Astrocyte of the hippocampus (primary cell): ENCODE measurements around the gene USP24.
"Not testable (repeated sequence)": the region's sequence is repeated elsewhere in the genome, so short reads cannot be mapped to it uniquely, and the experiment has no call there.

Source experiments
- DNase-seq: peaks from one replicate; pipeline ENCODE4 v3.0.0; 2011; ENCODE audit warnings: low read depth, low spot score

Gene USP24

GRCh38 chr1:55199735-55200134 lies 15.4 kb downstream of the USP24 start:
- DNase-seq = not testable (repeated sequence)

- DNase-seq = no peak
Measured at GRCh38 chr1:55198044-55198443, 17.1 kb downstream of the USP24 start.

GRCh38 chr1:55197099-55197498 lies 18.1 kb downstream of the USP24 start:
- DNase-seq = no peak

GRCh38 chr1:55196433-55197035 lies 18.6 kb downstream of the USP24 start:
- DNase-seq = no peak

- DNase-seq = no peak
Measured at GRCh38 chr1:55195521-55196233, 19.5 kb downstream of the USP24 start.

- DNase-seq = no peak
Measured at GRCh38 chr1:55194851-55195250, 20.3 kb downstream of the USP24 start.

- no peak for DNase-seq
Measured at GRCh38 chr1:55192093-55192492, 23.1 kb downstream of the USP24 start.

- not testable (repeated sequence) for DNase-seq
Measured at GRCh38 chr1:55191219-55191952, 23.8 kb downstream of the USP24 start.

GRCh38 chr1:55190109-55190508 lies 25.1 kb downstream of the USP24 start:
- DNase-seq = no peak

- no peak for DNase-seq
Measured at GRCh38 chr1:55188909-55189308, 26.3 kb downstream of the USP24 start.

- DNase-seq = no peak
Measured at GRCh38 chr1:55185832-55186231, 29.3 kb downstream of the USP24 start.

- no peak for DNase-seq
Measured at GRCh38 chr1:55184859-55185258, 30.3 kb downstream of the USP24 start.

GRCh38 chr1:55181666-55182065 lies 33.5 kb downstream of the USP24 start:
- DNase-seq = no peak

GRCh38 chr1:55180075-55180670 lies 35.0 kb downstream of the USP24 start:
- no peak for DNase-seq

GRCh38 chr1:55179177-55179835 lies 35.9 kb downstream of the USP24 start:
- DNase-seq = no peak

- DNase-seq = no peak
Measured at GRCh38 chr1:55172687-55173086, 42.5 kb downstream of the USP24 start.

- DNase-seq = peak; percentile 13
Measured at GRCh38 chr1:55172272-55172671, 42.9 kb downstream of the USP24 start.

- no peak for DNase-seq
Measured at GRCh38 chr1:55171694-55172093, 43.5 kb downstream of the USP24 start.

GRCh38 chr1:55170426-55170825 lies 44.7 kb downstream of the USP24 start:
- DNase-seq = no peak

- no peak for DNase-seq
Measured at GRCh38 chr1:55169126-55169525, 46.0 kb downstream of the USP24 start.

- no peak for DNase-seq
Measured at GRCh38 chr1:55168353-55168752, 46.8 kb downstream of the USP24 start.
